ENCODE measurements around the gene LDB3. TPM values are rescaled to one million over a fixed set of nuclear protein-coding genes. Genes with fewer than 3 reads are reported as not detected.

Gene LDB3
- total and polyA plus RNA-seq, 4 donors, result 0.66 to 4.3 (median 2.4) TPM

DNA sequence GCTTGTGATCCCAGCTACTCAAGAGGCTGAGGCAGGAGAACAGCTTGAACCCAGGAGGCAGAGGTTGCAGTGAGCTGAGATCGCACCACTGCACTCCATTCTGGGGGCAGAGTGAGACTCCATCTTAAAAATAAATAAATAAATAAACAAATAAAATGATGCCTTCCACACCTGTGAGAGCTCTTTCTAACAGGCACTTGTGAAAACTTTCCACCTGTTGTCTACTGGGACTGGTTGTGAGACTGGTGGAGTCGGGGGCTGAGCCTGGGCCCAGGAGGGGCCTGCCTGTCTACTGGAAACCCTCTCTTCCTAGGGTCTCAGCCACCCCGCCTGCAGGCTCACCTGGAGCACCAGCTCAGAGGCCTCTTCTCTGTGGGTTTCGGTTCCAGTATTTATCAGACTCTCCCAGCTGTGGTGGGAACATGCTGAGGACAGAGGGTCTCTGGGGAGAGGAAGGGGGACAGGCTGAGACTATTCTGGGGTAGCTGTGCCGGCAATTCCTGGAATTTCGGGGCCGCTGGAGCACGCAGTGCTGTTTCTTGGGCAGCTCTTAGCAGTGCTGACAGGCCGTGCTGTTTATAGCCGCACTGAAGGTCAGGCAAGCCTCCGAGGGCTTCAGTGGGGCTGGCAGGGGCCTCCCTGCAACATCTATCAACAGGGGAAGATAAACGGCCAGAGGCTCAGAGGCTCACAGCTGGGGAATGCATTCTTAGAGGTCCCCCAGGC, 3.8 kb downstream of the LDB3 start:
- 52% methylated on average over 9 of the region's 12 CpGs for WGBS (ENCODE audit: insufficient coverage)
- no peak overlapping the region for H3K27ac ChIP-seq (ENCODE audit: low read depth, low read length)
- H3K36me3 ChIP-seq (ENCODE audit: control insufficient read depth, insufficient read depth, low read length), result peaks cover 2% of the 10 kb centered on the region
- H3K4me1 ChIP-seq (ENCODE audit: control insufficient read depth, insufficient read depth, low read length), result peaks cover 57% of the 10 kb centered on the region
- DNase-seq (ENCODE audit: low read depth in 4 of 6, low spot score in 6 of 6), result peak in 2 of 6 donors; percentile 30 to 56
- no peaks in the 10 kb centered on the region for H3K27me3 ChIP-seq (ENCODE audit: control insufficient read depth, insufficient read depth, low read length)
- H3K4me3 ChIP-seq (ENCODE audit: low read depth, low read length), result no peak overlapping the region
- no peaks in the 10 kb centered on the region for H3K9me3 ChIP-seq (ENCODE audit: control insufficient read depth, insufficient read depth, low read length)

- Histone ChIP-seq H3K27me3 (ENCODE audit: control insufficient read depth, insufficient read depth, low read length) (no peaks in the 10 kb centered on the region), H3K36me3 (ENCODE audit: control insufficient read depth, insufficient read depth, low read length) (peaks cover 2% of the 10 kb centered on the region), H3K9me3 (ENCODE audit: control insufficient read depth, insufficient read depth, low read length) (no peaks in the 10 kb centered on the region), H3K4me3 (ENCODE audit: low read depth, low read length) (no peak overlapping the region), H3K27ac (ENCODE audit: low read depth, low read length) (no peak overlapping the region), H3K4me1 (ENCODE audit: control insufficient read depth, insufficient read depth, low read length) (peaks cover 46% of the 10 kb centered on the region)
- WGBS (ENCODE audit: insufficient coverage), result 49% methylated on average over 6 of the region's 6 CpGs
- peak in 1 of 6 donors; percentile 35 for DNase-seq (ENCODE audit: low read depth in 4 of 6, low spot score in 6 of 6)
These were observed 5.0 kb downstream of the LDB3 start for GRCh38 chr10:86673216-86673826.

- Histone ChIP-seq H3K27me3 (ENCODE audit: control insufficient read depth, insufficient read depth, low read length) (no peaks in the 10 kb centered on the region), H3K36me3 (ENCODE audit: control insufficient read depth, insufficient read depth, low read length) (peaks cover 2% of the 10 kb centered on the region), H3K27ac (ENCODE audit: low read depth, low read length) (no peak overlapping the region), H3K4me1 (ENCODE audit: control insufficient read depth, insufficient read depth, low read length) (peaks cover 40% of the 10 kb centered on the region), H3K4me3 (ENCODE audit: low read depth, low read length) (no peak overlapping the region), H3K9me3 (ENCODE audit: control insufficient read depth, insufficient read depth, low read length) (no peaks in the 10 kb centered on the region)
- DNase-seq (ENCODE audit: low read depth in 4 of 6, low spot score in 6 of 6), result peak in 2 of 6 donors; percentile 29 to 60
- 43% methylated on average over 9 of the region's 11 CpGs for WGBS (ENCODE audit: insufficient coverage)
These were observed 5.7 kb downstream of the LDB3 start for GRCh38 chr10:86673827-86674581.

- H3K36me3 ChIP-seq (ENCODE audit: control insufficient read depth, insufficient read depth, low read length), result no peaks in the 10 kb centered on the region
- no peaks in the 10 kb centered on the region for H3K27me3 ChIP-seq (ENCODE audit: control insufficient read depth, insufficient read depth, low read length)
- H3K4me1 ChIP-seq (ENCODE audit: control insufficient read depth, insufficient read depth, low read length), result peaks cover 38% of the 10 kb centered on the region
- 88% methylated on average over 3 of the region's 3 CpGs for WGBS (ENCODE audit: insufficient coverage)
- no peak overlapping the region for H3K4me3 ChIP-seq (ENCODE audit: low read depth, low read length)
- no peak overlapping the region for H3K27ac ChIP-seq (ENCODE audit: low read depth, low read length)
- DNase-seq (ENCODE audit: low read depth in 4 of 6, low spot score in 6 of 6), result no peak
- H3K9me3 ChIP-seq (ENCODE audit: control insufficient read depth, insufficient read depth, low read length), result no peaks in the 10 kb centered on the region
These were observed 6.6 kb downstream of the LDB3 start for GRCh38 chr10:86674912-86675311.

- Histone ChIP-seq H3K27me3 (ENCODE audit: control insufficient read depth, insufficient read depth, low read length) (no peaks in the 10 kb centered on the region), H3K9me3 (ENCODE audit: control insufficient read depth, insufficient read depth, low read length) (no peaks in the 10 kb centered on the region), H3K27ac (ENCODE audit: low read depth, low read length) (no peak overlapping the region), H3K36me3 (ENCODE audit: control insufficient read depth, insufficient read depth, low read length) (peaks cover 6% of the 10 kb centered on the region), H3K4me3 (ENCODE audit: low read depth, low read length) (no peak overlapping the region), H3K4me1 (ENCODE audit: control insufficient read depth, insufficient read depth, low read length) (peaks cover 34% of the 10 kb centered on the region)
- WGBS (ENCODE audit: insufficient coverage), result 84% methylated on average over 6 of the region's 6 CpGs
- no peak for DNase-seq (ENCODE audit: low read depth in 4 of 6, low spot score in 6 of 6)
These were observed 9.1 kb downstream of the LDB3 start for GRCh38 chr10:86677374-86677773.

GRCh38 chr10:86678999-86679792, 10.9 kb downstream of the LDB3 start:
- Histone ChIP-seq H3K9me3 (ENCODE audit: control insufficient read depth, insufficient read depth, low read length) (no peaks in the 10 kb centered on the region), H3K36me3 (ENCODE audit: control insufficient read depth, insufficient read depth, low read length) (peaks cover 6% of the 10 kb centered on the region), H3K4me1 (ENCODE audit: control insufficient read depth, insufficient read depth, low read length) (peaks cover 18% of the 10 kb centered on the region), H3K27me3 (ENCODE audit: control insufficient read depth, insufficient read depth, low read length) (no peaks in the 10 kb centered on the region), H3K4me3 (ENCODE audit: low read depth, low read length) (no peak overlapping the region), H3K27ac (ENCODE audit: low read depth, low read length) (no peak overlapping the region)
- WGBS (ENCODE audit: insufficient coverage), result 75% methylated on average over 11 of the region's 13 CpGs
- DNase-seq (ENCODE audit: low read depth in 4 of 6, low spot score in 6 of 6), result no peak

GRCh38 chr10:86681047-86681446, 12.7 kb downstream of the LDB3 start:
- peaks cover 24% of the 10 kb centered on the region for H3K4me1 ChIP-seq (ENCODE audit: control insufficient read depth, insufficient read depth, low read length)
- no peaks in the 10 kb centered on the region for H3K27me3 ChIP-seq (ENCODE audit: control insufficient read depth, insufficient read depth, low read length)
- H3K4me3 ChIP-seq (ENCODE audit: low read depth, low read length), result no peak overlapping the region
- no peaks in the 10 kb centered on the region for H3K9me3 ChIP-seq (ENCODE audit: control insufficient read depth, insufficient read depth, low read length)
- peaks cover 6% of the 10 kb centered on the region for H3K36me3 ChIP-seq (ENCODE audit: control insufficient read depth, insufficient read depth, low read length)
- DNase-seq (ENCODE audit: low read depth in 4 of 6, low spot score in 6 of 6), result no peak
- H3K27ac ChIP-seq (ENCODE audit: low read depth, low read length), result no peak overlapping the region
- WGBS (ENCODE audit: insufficient coverage), result 66% methylated on average over 14 of the region's 14 CpGs

GRCh38 chr10:86681722-86682386, 13.5 kb downstream of the LDB3 start:
- 76% methylated on average over 22 of the region's 22 CpGs for WGBS (ENCODE audit: insufficient coverage)
- no peak overlapping the region for H3K27ac ChIP-seq (ENCODE audit: low read depth, low read length)
- peaks cover 6% of the 10 kb centered on the region for H3K36me3 ChIP-seq (ENCODE audit: control insufficient read depth, insufficient read depth, low read length)
- H3K9me3 ChIP-seq (ENCODE audit: control insufficient read depth, insufficient read depth, low read length), result no peaks in the 10 kb centered on the region
- H3K27me3 ChIP-seq (ENCODE audit: control insufficient read depth, insufficient read depth, low read length), result no peaks in the 10 kb centered on the region
- no peak overlapping the region for H3K4me3 ChIP-seq (ENCODE audit: low read depth, low read length)
- H3K4me1 ChIP-seq (ENCODE audit: control insufficient read depth, insufficient read depth, low read length), result peaks cover 24% of the 10 kb centered on the region
- no peak for DNase-seq (ENCODE audit: low read depth in 4 of 6, low spot score in 6 of 6)

GRCh38 chr10:86682675-86683074, 14.4 kb downstream of the LDB3 start:
- Histone ChIP-seq H3K27ac (ENCODE audit: low read depth, low read length) (no peak overlapping the region), H3K4me3 (ENCODE audit: low read depth, low read length) (no peak overlapping the region), H3K4me1 (ENCODE audit: control insufficient read depth, insufficient read depth, low read length) (peaks cover 31% of the 10 kb centered on the region), H3K9me3 (ENCODE audit: control insufficient read depth, insufficient read depth, low read length) (no peaks in the 10 kb centered on the region), H3K27me3 (ENCODE audit: control insufficient read depth, insufficient read depth, low read length) (no peaks in the 10 kb centered on the region), H3K36me3 (ENCODE audit: control insufficient read depth, insufficient read depth, low read length) (peaks cover 6% of the 10 kb centered on the region)
- 92% methylated on average over 1 of the region's 2 CpGs for WGBS (ENCODE audit: insufficient coverage)
- DNase-seq (ENCODE audit: low read depth in 4 of 6, low spot score in 6 of 6), result no peak

Measured in spinal cord (tissue), 10 donors.